Neural cell (in vitro differentiated cells): Measurements from ENCODE around the gene RET.

Experiments
- CTCF ChIP-seq: fragments of 450-650 bp; IDR thresholded peaks from 2 replicates; pipeline ENCODE4 v1.5.1; 2014; ENCODE audit warnings: antibody characterized with exemption, mild to moderate bottlenecking, moderate library complexity; ENCODE audit not compliant: poor library complexity, severe bottlenecking
- EZH2 ChIP-seq: fragments of 200-600, 300-800 bp; shearing (Covaris generic), sonication (generic); IDR thresholded peaks from 2 replicates; pipeline ENCODE4 v1.6.1; 2014; ENCODE audit warnings: antibody characterized with exemption, low read length, borderline replicate concordance, mild to moderate bottlenecking; ENCODE audit not compliant: insufficient read depth, poor library complexity, severe bottlenecking
- POLR2AphosphoS5 ChIP-seq: IDR thresholded peaks from 2 replicates; pipeline ENCODE4 v1.6.1; 2012

- TF ChIP-seq POLR2AphosphoS5 (no peak), CTCF (no peak), EZH2 (no peak)
Observed at GRCh38 chr10:43082087-43082486, 5.2 kb downstream of the RET start.
